Stimulated activated CD4-positive, alpha-beta T cell treated with anti-CD3 and anti-CD28 coated beads, Interleukin-4, amount 100 ng/mL, for 24 hours (primary cell): ENCODE measurements around the gene MST1.

Source experiments
- DNase-seq: peaks from one replicate; pipeline ENCODE4 v3.0.0-alpha.2; 2020

Gene MST1

DNA sequence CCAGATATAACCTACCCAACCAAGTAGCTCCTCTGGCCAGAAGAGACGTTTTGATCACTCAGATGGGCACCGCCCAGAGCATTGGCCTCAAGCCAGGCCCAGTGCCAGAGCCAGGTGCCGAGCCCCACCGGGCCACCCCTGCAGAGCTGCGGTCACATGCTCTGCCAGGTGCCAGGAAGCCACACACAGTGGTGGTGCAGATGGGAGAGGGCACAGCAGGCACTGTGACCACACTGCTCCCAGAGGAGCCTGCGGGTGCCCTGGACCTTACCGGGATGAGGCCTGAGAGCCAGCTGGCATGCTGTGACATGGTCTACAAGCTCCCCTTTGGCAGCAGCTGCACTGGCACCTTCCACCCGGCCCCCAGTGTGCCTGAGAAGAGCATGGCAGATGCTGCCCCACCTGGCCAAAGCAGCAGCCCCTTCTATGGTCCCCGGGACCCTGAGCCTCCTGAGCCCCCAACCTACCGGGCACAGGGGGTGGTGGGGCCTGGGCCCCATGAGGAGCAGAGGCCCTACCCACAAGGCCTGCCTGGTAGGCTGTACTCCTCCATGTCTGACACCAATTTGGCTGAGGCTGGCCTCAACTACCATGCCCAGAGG lies 34.2 kb downstream of the MST1 start:
- no peak for DNase-seq

DNA sequence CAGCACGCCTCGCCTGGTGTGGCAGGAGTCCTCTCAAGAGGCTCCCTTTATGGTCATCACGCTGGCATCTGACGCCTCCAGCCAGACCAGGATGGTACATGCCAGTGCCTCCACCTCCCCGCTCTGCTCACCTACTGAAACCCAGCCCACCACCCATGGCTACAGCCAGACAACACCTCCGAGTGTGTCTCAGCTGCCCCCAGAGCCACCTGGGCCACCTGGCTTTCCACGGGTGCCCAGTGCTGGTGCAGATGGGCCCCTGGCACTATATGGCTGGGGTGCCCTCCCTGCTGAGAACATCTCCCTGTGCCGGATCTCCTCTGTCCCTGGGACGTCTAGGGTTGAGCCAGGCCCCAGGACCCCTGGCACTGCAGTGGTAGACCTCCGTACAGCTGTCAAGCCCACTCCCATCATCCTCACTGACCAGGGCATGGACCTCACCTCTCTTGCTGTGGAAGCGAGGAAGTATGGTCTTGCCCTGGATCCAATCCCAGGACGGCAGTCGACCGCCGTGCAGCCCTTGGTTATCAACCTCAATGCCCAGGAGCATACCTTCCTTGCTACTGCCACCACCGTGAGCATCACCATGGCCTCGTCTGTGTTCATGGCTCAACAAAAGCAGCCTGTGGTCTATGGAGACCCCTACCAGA lies 35.0 kb downstream of the MST1 start:
- no peak for DNase-seq

DNA sequence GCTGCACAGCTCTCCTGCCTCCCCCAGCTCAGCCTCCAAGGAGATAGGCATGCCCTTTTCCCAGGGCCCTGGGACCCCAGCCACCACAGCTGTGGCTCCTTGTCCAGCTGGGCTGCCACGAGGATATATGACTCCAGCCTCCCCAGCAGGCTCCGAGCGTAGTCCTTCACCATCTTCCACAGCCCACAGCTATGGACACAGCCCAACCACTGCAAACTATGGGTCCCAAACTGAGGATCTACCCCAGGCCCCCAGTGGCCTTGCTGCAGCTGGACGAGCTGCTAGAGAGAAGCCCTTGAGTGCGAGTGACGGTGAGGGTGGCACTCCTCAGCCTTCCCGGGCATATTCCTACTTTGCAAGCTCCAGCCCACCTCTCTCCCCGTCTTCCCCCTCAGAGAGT lies 35.7 kb downstream of the MST1 start:
- DNase-seq: no peak

DNA sequence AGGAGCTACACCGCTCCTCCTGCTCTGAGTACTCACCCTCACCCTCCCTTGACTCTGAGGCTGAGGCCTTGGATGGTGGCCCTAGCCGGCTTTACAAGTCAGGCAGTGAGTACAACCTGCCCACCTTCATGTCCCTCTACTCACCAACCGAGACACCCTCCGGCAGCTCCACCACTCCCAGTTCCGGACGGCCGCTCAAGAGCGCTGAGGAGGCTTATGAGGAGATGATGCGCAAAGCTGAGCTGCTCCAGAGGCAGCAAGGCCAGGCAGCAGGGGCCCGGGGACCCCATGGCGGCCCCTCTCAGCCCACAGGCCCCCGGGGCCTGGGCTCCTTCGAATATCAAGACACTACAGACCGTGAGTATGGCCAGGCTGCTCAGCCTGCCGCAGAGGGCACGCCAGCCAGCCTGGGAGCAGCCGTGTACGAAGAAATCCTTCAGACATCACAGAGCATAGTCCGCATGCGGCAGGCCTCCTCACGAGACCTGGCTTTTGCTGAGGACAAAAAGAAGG lies 36.3 kb downstream of the MST1 start:
- DNase-seq: no peak

DNA sequence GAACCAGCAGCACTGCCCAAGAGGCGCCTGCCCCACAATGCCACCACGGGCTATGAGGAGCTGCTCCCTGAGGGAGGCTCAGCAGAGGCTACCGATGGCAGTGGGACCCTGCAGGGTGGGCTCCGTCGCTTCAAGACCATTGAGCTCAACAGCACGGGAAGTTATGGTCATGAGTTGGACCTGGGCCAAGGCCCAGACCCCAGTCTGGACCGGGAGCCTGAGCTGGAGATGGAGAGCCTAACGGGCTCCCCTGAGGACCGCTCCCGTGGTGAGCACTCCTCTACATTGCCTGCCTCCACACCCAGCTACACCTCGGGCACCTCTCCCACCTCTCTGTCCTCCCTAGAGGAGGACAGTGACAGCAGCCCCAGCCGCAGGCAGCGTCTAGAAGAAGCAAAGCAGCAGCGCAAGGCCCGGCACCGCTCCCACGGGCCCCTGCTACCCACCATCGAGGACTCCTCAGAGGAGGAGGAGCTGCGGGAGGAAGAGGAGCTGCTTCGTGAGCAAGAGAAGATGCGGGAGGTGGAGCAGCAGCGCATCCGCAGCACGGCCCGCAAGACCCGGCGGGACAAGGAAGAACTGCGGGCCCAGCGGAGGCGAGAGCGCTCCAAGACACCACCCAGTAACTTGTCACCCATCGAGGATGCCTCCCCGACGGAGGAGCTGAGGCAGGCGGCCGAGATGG lies 36.9 kb downstream of the MST1 start:
- no peak for DNase-seq

DNA sequence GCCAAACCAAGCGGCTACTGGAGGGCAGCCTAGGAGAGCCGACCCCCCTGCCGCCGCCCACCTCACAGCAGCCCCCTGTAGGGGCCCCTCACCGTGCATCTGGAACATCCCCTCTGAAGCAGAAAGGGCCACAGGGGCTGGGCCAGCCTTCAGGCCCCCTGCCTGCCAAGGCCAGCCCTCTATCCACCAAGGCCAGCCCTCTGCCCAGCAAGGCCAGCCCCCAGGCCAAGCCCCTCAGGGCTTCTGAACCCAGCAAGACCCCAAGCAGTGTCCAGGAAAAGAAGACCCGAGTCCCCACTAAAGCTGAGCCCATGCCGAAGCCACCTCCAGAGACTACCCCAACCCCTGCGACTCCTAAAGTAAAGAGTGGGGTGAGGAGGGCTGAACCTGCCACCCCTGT lies 38.6 kb downstream of the MST1 start:
- DNase-seq: no peak

DNA sequence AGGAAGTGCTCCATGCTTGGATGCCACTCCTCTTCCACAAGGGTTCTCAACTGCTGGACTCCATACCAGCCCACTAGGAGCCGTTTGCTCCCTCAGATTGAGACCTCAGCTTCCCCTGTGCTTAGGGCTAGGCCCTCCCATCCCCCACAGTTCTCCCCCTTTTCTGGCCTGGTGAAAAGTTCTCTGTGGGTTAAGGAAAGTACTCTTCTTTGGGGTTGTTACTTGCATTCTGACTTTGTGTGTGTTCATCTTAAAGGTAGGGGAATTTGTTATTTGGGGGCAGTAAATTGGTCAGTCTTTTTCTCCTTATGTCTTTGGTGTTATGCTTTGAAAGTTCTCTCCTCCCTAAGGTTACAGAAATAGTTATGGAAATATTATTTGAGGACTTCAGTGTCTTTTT lies 39.1 kb downstream of the MST1 start:
- DNase-seq: no peak

DNA sequence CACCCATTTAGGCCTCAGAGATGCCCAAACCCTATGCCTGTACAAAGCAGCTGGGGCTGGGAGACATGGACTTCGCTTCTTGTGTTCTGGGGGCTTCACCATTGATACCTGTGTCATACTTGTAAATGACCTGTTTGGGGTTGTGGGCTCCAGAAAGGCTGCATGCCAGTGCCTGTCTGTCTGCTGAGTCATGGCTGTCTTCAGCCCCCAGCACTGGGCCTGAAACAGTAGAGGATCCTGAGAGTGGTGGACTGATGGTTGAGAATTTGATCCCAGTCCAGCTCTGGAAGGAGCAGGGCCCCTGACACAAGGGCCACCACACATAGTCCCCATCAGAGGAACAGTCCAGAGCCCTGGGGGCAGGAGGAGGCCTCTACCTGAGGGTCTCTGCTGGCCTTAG lies 39.7 kb downstream of the MST1 start:
- no peak for DNase-seq

DNA sequence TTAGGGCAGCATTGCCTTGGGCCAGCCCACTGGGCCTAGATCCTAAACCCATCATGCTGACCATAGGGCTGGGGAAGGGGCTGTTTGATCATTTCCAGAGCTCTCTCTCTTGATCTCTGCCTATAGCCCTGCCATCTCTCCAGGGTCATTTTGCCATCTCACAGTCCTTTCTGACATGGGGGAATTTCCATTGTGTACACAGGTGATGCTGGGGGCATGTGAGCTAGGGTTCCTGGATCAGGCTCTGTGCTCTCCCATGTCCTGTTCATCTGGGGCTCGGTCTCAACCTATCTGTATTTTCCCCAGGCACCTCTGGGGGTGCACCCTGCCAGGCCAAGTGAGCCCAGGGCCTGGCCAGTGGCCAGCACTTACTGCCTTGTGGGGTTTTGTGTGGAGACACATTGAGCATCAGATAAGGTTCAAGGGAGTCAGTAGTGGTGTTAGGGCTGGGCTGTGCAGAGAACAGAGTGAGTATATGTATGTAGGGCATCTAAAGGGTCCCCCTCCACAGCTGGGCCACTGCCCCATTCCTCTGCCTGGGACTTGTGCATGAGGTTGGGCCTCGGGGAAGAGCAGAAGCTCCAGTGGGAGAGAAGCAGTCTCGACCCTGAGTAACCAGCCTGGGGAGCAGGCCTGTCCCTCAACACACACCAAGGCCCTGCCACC lies 40.8 kb downstream of the MST1 start:
- DNase-seq: no peak

DNA sequence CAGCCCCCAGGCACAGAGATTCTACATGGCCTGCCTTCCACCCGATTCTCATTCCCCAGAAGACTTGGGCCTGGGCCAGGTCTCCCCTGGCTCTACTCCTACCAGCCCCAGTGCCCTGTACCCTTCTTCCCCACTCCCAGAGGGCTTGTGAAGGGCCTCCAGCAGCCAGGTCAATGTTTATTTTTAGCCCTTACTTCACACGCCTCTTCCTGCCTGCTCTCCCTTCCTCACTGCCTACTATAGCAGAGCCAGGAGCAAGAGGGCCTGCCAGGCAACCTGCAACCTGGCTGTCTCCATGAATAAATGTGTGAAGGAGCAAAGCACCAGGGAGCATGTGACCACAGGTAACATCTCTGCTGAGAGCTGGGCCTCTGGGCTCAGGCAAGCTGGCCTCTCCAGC lies 41.5 kb downstream of the MST1 start:
- no peak for DNase-seq

DNA sequence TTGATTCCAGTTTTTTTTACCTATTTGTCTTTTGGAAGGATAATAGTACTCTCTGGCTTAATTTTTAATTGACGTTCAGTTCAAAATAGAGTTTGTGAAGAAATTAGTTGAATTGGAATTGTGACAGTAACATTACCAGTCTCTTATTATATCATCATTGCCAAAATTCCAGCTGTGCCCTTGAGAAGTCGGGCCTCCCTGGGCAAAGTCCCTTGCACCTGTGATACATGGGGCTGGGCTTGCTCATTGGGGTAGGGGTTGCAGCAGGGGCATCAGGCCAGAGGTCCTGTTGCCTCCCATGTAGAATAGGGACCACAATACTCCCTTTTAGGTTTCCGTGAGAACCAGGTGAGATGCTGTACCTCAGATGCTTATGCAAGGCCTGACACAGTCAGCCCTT lies 43.0 kb downstream of the MST1 start:
- no peak for DNase-seq

DNA sequence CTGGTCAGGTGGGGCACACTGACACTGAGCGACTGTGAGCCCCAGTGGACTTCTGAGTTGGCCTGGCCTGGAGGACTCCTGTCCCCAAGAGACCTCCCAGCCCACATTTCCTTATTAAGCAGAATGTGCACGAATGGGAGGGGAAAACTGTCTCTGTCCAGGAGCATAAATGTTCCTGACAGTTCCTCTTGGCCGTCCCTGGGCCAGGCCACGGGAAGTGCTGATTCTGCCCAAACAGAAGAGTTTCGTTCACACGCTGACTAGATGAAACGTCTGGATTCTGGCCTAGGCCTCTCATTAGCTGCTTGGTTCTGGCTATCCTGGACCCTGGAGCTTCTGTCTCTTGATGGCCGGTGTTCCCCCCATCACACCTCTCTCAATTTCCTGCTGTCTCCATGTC lies 44.6 kb downstream of the MST1 start:
- no peak for DNase-seq

DNA sequence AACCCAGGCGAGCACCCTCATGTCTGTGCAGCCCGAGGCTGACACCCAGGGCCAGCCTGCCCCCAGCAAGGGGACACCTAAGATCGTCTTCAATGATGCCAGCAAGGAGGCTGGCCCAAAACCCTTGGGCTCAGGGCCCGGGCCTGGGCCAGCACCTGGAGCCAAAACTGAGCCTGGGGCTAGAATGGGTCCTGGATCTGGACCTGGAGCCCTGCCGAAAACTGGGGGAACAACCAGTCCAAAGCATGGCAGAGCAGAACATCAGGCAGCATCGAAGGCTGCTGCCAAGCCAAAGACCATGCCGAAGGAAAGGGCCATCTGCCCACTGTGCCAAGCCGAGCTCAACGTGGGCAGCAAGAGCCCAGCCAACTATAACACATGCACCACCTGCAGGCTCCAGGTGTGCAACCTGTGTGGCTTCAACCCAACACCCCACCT lies 46.5 kb downstream of the MST1 start:
- no peak for DNase-seq

DNA sequence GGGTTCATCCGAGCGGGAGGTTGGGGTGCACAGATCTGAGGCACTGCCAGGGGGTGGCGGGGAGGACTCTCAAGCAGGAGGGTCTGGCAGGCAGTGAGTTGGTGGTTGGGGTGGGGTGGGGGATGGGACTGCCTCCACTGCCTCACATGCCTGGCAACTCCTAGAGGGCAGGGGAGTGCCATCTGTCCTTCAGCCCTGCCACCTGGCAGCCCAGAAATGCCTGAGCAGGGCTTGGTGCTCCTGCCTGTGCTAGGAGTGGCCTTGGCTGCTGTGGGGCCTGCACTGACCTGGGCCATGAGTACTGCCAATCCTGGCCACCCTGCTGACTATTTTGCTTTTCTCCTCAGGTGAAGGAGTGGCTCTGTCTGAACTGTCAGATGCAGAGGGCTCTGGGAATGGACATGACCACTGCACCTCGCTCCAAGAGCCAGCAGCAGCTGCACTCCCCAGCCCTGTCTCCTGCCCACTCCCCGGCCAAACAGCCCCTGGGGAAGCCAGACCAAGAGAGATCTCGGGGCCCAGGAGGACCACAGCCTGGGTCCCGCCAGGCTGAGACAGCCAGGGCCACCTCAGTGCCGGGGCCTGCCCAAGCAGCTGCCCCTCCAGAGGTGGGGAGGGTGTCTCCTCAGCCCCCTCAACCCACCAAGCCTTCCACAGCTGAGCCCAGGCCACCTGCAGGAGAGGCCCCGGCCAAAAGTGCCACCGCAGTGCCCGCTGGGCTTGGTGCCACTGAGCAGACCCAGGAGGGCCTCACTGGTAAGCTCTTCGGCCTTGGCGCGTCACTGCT lies 47.2 kb downstream of the MST1 start:
- DNase-seq: no peak

DNA sequence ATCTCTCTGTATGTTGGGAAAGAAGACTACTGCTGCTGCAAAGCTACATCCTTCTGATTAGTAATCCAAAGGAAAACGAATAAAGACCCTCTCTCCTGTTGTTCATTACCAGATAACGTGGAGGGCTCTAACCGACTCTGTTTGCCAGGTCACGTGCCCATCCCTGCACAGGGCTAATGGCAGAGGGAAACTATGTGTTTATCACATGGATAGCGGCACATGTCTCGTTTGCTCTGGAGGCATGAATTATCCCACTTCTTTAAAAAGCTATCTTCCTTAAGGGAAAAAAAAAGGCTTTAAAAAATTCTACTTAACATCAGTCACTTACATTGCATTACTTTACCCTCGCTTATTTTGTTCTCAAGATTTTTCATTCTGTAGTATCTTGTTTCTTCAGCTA lies 48.0 kb downstream of the MST1 start:
- no peak for DNase-seq

DNA sequence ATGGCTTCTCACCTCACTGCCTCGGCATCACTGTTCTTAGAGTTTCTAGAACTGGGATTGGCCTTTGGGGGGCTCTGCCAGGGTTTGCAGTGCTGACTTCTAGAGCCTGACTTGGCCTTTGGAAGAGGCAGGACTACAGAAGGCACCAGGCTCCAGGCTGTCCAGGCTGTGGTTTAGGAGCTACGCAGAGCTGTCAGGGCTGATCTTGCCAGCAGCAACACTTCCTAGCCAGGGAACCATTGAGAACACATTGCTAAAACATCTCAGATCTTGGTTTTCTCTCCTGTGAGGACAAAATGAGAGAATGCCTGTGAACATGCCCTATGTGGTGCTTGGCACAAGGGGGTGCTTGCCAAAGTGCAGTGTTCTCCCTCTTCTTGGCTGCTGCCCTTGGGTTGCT lies 49.7 kb downstream of the MST1 start:
- no peak for DNase-seq

DNA sequence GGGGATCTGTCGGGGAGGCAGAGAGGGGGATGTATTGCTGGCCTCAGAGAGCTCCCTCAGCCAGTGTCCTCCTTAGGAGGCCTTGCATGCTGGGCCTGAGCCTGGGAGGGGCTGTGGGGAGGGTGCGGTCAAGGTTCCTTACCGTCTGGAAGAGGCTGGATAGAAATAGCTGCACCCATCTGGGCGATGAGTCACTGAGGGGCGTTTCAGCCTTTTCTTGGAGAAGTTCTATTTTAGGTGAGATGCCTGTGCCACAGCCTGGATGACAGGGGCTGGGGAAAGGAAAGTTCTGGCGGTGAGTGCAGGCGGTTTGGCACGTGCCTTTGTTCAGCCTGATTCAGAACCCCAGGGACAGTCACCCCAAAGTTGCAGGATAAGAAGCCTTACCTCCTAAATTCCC lies 50.8 kb downstream of the MST1 start:
- no peak for DNase-seq

DNA sequence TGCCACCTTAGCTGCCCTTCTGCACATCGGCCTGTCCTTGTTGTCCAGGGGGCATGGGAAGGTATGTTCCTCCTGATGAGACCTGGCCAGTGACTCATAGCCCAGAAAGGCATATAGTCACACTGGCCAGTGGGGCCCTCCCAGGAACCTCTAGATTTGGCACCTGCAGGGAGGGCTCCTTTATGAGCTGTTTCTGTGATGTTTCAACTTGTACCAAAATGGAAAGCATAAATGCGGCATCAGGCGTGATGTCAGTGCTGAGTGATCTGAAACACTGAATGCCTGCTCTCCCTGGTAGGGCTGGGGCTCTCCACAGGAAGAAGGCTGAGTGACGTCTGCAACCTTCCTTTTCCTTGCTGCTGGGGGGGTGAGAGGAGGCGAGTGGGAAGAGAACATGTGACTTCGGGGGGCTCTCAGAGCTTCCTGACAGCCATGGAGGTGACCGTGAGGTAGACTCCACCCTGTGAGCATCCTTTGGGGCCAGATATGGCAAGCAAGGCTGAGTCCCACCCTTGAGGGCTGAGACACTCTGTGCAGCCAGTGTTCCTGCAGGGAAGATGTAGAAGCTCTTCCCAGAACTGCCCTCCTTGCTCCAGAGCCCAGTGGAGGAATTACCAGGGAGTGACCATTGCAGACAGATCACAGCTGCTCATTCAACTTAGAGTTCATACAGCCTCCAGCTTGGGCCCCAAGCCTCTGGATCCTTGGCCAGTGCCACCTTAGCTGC lies 52.2 kb downstream of the MST1 start:
- DNase-seq: no peak

DNA sequence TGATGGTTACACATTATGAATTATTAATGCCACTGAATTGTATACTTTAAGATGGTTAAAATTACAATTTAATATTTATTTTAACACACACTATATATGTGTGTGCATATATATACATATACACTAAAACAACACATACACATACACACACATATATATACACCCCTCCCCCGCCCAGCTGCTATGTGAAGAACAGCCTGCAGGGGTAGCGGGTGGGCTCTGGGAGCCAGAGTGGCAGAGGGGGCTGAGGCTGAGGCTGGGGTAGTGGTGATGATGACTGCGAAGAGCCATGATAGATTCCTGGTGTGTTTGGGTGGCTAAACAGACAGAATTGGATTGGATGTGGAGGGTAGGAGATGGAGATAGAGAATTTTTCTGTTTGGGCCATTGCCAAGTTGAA lies 54.5 kb downstream of the MST1 start:
- no peak for DNase-seq
